ENCODE results near the gene ECHDC1.

Gene ECHDC1

DNA sequence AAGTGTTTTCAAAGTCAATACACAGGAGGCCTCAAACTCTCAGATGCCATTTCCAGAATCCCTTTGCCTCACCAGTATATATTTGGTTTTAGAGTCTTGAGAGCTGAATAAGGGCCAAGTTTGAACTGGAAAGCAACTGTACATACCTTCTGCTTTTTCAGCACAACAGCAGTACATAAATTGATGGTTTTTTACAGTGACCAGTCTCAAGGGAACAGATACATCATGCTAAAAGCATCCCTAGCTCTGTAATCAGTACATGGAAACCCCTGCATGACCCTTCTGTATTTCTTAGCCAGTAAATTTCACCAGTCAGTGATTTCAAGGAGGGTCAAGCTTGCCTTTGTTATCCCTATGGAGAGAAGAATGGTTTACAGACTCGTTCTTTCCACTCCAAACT lies 40.6 kb upstream of the ECHDC1 start:
- ChIA-PET CTCF (interaction anchor here (1.1 to 1.7 kb wide), 5 partner anchors 8 to 118 kb away, joined by 3 to 5 read pairs (median 4); no protein-coding TSS in a partner anchor), POLR2A (no interaction called here)
- no peak for DNase-seq (ENCODE audit: extremely low spot score)
- TF ChIP-seq, protein P1, sequence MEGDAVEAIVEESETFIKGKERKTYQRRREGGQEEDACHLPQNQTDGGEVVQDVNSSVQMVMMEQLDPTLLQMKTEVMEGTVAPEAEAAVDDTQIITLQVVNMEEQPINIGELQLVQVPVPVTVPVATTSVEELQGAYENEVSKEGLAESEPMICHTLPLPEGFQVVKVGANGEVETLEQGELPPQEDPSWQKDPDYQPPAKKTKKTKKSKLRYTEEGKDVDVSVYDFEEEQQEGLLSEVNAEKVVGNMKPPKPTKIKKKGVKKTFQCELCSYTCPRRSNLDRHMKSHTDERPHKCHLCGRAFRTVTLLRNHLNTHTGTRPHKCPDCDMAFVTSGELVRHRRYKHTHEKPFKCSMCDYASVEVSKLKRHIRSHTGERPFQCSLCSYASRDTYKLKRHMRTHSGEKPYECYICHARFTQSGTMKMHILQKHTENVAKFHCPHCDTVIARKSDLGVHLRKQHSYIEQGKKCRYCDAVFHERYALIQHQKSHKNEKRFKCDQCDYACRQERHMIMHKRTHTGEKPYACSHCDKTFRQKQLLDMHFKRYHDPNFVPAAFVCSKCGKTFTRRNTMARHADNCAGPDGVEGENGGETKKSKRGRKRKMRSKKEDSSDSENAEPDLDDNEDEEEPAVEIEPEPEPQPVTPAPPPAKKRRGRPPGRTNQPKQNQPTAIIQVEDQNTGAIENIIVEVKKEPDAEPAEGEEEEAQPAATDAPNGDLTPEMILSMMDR (IDR thresholded peaks at IDR 0.05; ENCODE audit: control extremely low read depth, extremely low read depth, low read depth, missing control alignments) = no peak

DNA sequence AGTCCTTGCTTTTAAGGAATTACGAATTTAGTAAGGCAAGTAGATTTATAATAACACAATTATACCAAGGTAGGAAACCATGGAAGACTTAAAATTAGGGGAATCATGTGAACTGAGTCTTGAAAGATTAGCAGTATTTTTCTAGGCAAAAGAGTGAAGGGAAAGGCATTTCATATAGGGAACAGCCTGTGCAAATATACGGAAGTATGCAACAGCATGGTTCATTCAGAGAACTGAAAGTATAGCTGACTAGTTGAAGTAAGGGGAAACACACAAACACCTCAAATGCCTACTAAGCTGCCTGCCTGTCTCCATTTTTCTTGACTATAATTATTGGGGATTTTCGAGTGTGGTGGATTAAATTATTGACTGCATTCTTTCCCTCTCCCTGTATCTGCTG lies 39.0 kb upstream of the ECHDC1 start:
- DNase-seq (ENCODE audit: extremely low spot score) = peak; percentile 39
- TF ChIP-seq, protein P1 (IDR thresholded peaks at IDR 0.05; ENCODE audit: control extremely low read depth, extremely low read depth, low read depth, missing control alignments) = no peak
- ChIA-PET CTCF (interaction anchor here (1.7 to 2.0 kb wide), 2 partner anchors 9 to 13 kb away, joined by 5 to 6 read pairs; no protein-coding TSS in a partner anchor), POLR2A (no interaction called here)

DNA sequence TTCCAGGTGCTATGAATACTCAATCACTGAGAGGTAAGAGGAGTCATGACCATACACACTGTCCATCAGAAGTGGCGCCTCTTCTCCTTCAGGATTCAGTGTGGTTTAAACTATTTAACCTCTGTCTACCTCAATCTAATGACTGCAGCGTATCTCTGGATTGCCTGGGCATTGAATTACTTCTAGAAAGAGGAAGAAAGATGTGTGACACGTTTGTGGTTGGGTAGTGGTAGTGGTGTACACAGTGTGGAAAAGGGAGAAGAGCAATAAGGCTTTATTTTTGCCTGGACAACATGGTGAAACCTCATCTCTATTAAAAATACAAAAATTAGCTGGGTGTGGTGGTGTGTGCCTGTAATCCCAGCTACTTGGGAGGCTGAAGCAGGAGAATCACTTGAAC lies 38.0 kb upstream of the ECHDC1 start:
- CTCF ChIA-PET = interaction anchor here (0.8 to 0.9 kb wide), 2 partner anchors 9 to 35 kb away, joined by 3 to 5 read pairs; no protein-coding TSS in a partner anchor
- no peak for DNase-seq (ENCODE audit: extremely low spot score)
- TF ChIP-seq, protein P1 (IDR thresholded peaks at IDR 0.05; ENCODE audit: control extremely low read depth, extremely low read depth, low read depth, missing control alignments) = no peak
- POLR2A ChIA-PET = no interaction called here

DNA sequence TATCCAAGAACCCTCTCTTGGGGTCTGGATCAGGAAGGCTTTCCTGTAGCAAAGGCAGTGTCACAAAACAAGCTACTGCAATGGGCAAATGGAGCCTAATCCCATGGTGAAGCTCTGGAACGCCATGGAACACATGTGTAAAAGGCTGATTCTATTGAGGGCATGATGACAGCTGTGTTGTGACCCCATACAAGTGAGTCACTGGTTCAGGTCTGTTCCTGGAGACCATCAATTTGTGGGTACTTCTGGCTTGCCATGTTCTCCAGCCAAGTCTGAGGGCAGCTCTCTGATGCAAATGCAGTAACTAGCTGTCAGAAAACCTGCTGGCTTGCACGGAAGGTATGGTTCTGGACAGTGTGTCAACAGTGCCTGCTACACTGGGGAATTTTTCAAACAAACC lies 33.3 kb upstream of the ECHDC1 start:
- ChIA-PET CTCF (no interaction called here), POLR2A (no interaction called here)
- TF ChIP-seq, protein P1 (IDR thresholded peaks at IDR 0.05; ENCODE audit: control extremely low read depth, extremely low read depth, low read depth, missing control alignments) = no peak
- DNase-seq (ENCODE audit: extremely low spot score) = no peak

DNA sequence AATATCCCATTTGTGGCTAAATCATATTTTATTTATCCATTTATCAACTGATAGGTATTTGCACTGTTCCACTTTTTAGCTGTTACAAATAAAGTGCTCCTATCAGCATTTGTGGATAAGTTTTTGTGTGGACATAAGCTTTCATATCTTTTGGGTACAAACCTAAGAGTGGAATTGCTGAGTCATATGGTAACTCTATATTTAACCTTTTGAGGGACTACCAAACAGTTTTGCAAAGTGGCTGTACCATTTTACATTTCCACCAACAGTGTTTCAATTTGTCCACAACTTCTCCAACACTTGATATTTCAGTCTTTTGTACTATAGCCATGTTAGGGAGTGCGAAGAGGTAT lies 23.6 kb upstream of the ECHDC1 start:
- DNase-seq (ENCODE audit: extremely low spot score) = no peak
- TF ChIP-seq, protein P1 (IDR thresholded peaks at IDR 0.05; ENCODE audit: control extremely low read depth, extremely low read depth, low read depth, missing control alignments) = no peak
- ChIA-PET POLR2A (no interaction called here), CTCF (interaction anchor here (1.6 kb wide), 1 partner anchor 13 kb away, joined by 7 read pairs; no protein-coding TSS in a partner anchor)

DNA sequence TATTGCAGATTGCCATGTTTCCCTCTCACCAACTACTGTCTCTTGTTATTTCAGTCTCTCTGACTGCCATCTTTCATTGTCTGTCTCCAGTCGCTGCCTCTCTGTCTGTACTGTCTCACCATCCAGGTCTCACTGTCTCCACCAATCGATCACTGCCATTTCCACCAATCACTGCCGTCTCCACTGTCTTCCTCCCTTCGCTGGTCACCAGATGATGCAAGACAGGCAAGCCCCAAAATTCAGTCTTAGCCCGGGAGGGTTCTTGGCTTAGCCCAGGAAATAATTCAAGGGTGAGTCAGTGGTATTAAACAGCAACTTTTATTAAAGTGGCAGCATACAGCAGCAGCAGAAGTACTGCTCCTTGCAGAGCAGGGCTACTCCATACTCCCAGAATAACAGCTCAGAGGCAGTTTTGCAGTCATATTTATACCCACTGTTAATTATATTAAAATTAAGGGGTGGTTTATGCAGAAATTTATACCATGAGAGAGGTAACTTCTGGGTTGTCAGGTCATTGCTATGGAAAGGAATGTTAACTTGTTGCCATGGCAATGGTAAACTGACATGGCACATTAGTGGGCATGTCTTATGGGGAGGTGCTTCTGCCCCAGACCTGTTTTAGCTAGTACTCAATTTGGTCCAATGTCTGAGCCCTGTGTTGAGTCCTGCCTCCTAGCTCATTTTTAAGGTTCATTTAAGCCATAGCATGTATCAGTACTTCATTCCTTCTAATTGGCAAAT lies 23.0 kb upstream of the ECHDC1 start:
- POLR2A ChIA-PET = no interaction called here

More for the DNA sequence above, 23.0 kb upstream of the ECHDC1 start:
- TF ChIP-seq, protein P1 (IDR thresholded peaks at IDR 0.05; ENCODE audit: control extremely low read depth, extremely low read depth, low read depth, missing control alignments) = no peak
- CTCF ChIA-PET = interaction anchor here (1.6 kb wide), 1 partner anchor 13 kb away, joined by 7 read pairs; no protein-coding TSS in a partner anchor
- DNase-seq (ENCODE audit: extremely low spot score) = no peak
